ENCODE results near the gene NOTCH2NLA.
"Not testable (repeated sequence)": the region's sequence is repeated elsewhere in the genome, so short reads cannot be mapped to it uniquely, and the experiment has no call there.

GRCh38 chr1:146236626-146237025, 7.8 kb upstream of the NOTCH2NLA start:
- TF ChIP-seq, protein P1, sequence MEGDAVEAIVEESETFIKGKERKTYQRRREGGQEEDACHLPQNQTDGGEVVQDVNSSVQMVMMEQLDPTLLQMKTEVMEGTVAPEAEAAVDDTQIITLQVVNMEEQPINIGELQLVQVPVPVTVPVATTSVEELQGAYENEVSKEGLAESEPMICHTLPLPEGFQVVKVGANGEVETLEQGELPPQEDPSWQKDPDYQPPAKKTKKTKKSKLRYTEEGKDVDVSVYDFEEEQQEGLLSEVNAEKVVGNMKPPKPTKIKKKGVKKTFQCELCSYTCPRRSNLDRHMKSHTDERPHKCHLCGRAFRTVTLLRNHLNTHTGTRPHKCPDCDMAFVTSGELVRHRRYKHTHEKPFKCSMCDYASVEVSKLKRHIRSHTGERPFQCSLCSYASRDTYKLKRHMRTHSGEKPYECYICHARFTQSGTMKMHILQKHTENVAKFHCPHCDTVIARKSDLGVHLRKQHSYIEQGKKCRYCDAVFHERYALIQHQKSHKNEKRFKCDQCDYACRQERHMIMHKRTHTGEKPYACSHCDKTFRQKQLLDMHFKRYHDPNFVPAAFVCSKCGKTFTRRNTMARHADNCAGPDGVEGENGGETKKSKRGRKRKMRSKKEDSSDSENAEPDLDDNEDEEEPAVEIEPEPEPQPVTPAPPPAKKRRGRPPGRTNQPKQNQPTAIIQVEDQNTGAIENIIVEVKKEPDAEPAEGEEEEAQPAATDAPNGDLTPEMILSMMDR (IDR thresholded peaks at IDR 0.05): not testable (repeated sequence)
- TF ChIP-seq EZH2 (IDR thresholded peaks at IDR 0.05; ENCODE audit: borderline replicate concordance, insufficient read depth, low read depth, low read length, poor library complexity, severe bottlenecking): not testable (repeated sequence)

Data from B cell (primary cell).